Adrenal gland (tissue), 5 donors: ENCODE measurements around the gene SEPTIN8.

ENCODE experiments used
- CTCF ChIP-seq, 6 experiments: fragments of 450-650 bp in 4 of 6; fragments of 200-600 bp in 2 of 6; sonication (generic) in 1 of 6; IDR thresholded peaks; 1 replicate in 5 of 6; 2 replicates in 1 of 6; pipeline versions ENCODE4 v1.5.1 to v1.8.0; 2016 to 2021; ENCODE audit warnings: antibody characterized with exemption in 6 of 6, mild to moderate bottlenecking in 2 of 6, moderate library complexity in 1 of 6
- POLR2A ChIP-seq, 2 donors: fragments of 450-650 bp; IDR thresholded peaks; one replicate each; pipeline ENCODE4 v1.6.1; 2017; ENCODE audit warnings: antibody characterized with exemption in 2 of 2, mild to moderate bottlenecking in 2 of 2, moderate library complexity in 1 of 2
- donor health status: DM: no; HTN: no; CAD: no.

GRCh38 chr5:132729896-132730295 lies 47.1 kb downstream of the SEPTIN8 start:
- TF ChIP-seq POLR2A (IDR thresholded peaks at IDR 0.05), result no peak
- TF ChIP-seq CTCF (IDR thresholded peaks at IDR 0.05), result no peak
